Right lobe of liver (tissue), 4 donors: ENCODE data around the gene ATG7.

Experiments
- CTCF ChIP-seq, 4 donors: fragments of 200-600 bp in 3 of 4; fragments of 450-650 bp in 1 of 4; IDR thresholded peaks; one replicate each; pipeline versions ENCODE4 v1.5.1 to v1.8.0; 2016 to 2022; ENCODE audit warnings: antibody characterized with exemption in 4 of 4, mild to moderate bottlenecking in 2 of 4
- POLR2A ChIP-seq: fragments of 450-650 bp; IDR thresholded peaks from one replicate; pipeline ENCODE4 v1.6.1; 2017; ENCODE audit warnings: antibody characterized with exemption, mild to moderate bottlenecking
- donor health status: DM: no; HTN: no; CAD: no.
- donor health status: DM: no; HTN: no; CAD: no.
- donor health status: DM: no; HTN: yes; CAD: no.

- TF ChIP-seq POLR2A: no peak
- no peak for TF ChIP-seq CTCF (IDR thresholded peaks at IDR 0.05)
Measured at GRCh38 chr3:11272906-11273574, 843 bp downstream of the ATG7 start.
